Endothelial cell of umbilical vein (primary cell): ENCODE measurements around the gene GRID2IP. TPM values are rescaled to one million over a fixed set of nuclear protein-coding genes. Genes with fewer than 3 reads are reported as not detected.

Experiments
- BruUV-seq: library from RNA; stranded (reverse); fragments of 400-500 nt; replicated peaks from 2 replicates; lab custom pipeline; 2021; lab: Mats Ljungman, UMichigan
- CTCF ChIA-PET: fragments of 300-600, 350-600 bp; sonication (Branson Sonifier 250); formaldehyde crosslinking; loops from one replicate; lab custom pipeline; 2021; ENCODE audit warnings: antibody characterized with exemption, inconsistent platforms; lab: Charles Lee
- POLR2A ChIA-PET: fragments of 300-600, 350-600 bp; sonication (Branson Sonifier 250); formaldehyde crosslinking; loops from one replicate; lab custom pipeline; 2021; ENCODE audit warnings: antibody characterized with exemption, inconsistent platforms; lab: Charles Lee
- DNase-seq: peaks from one replicate; pipeline ENCODE4 v3.0.0-alpha.2; 2011; ENCODE audit warnings: low read depth, low spot score
- FAIRE-seq: peaks from 2 replicates; lab custom pipeline; 2011; peaks lifted over from hg19 to GRCh38; lab: Jason Lieb, UNC
- H2AFZ ChIP-seq: 2 replicates; pipeline ENCODE4 v1.6.0; 2012; ENCODE audit warnings: low read depth, low read length, control low read depth, inconsistent platforms
- H3K27ac ChIP-seq: 2 replicates; pipeline ENCODE4 v1.5.1; 2011; ENCODE audit warnings: low read depth, mild to moderate bottlenecking, control low read depth, low read length, moderate library complexity; ENCODE audit not compliant: insufficient read depth
- H3K27me3 ChIP-seq, 2 experiments: 2 replicates each; pipeline versions ENCODE4 v1.6.0 to v1.6.1; 2011; ENCODE audit warnings: low read length in 2 of 2, mixed read lengths in 1 of 2; ENCODE audit not compliant: control insufficient read depth in 2 of 2, insufficient read depth in 2 of 2
- H3K36me3 ChIP-seq, 2 experiments: 2 replicates in 1 of 2; 3 replicates in 1 of 2; pipeline ENCODE4 v1.5.1; 2011; ENCODE audit warnings: low read length in 2 of 2, mild to moderate bottlenecking in 1 of 2, moderate library complexity in 1 of 2; ENCODE audit not compliant: control insufficient read depth in 2 of 2, insufficient read depth in 2 of 2; ENCODE audit errors: extremely low read depth in 1 of 2
- H3K4me1 ChIP-seq: 3 replicates; pipeline ENCODE4 v1.5.1; 2011; ENCODE audit warnings: mild to moderate bottlenecking, low read length; ENCODE audit not compliant: control insufficient read depth, insufficient read depth; ENCODE audit errors: extremely low read depth
- H3K4me2 ChIP-seq: 2 replicates; pipeline ENCODE4 v1.6.1; 2011; ENCODE audit warnings: low read length, control low read depth, mixed read lengths; ENCODE audit not compliant: insufficient read depth
- H3K4me3 ChIP-seq, 3 experiments: fragments of 200-600 bp in 1 of 3; sonication (generic), shearing (Covaris generic) in 1 of 3; replicated peaks in 1 of 3; 2 replicates each; pipeline ENCODE4 v1.5.1; 2011 to 2016; ENCODE audit warnings: control low read depth in 3 of 3, low read length in 3 of 3, mild to moderate bottlenecking in 2 of 3, inconsistent platforms in 1 of 3, low read depth in 1 of 3, moderate library complexity in 1 of 3; ENCODE audit not compliant: insufficient read depth in 1 of 3
- H3K79me2 ChIP-seq: 2 replicates; pipeline ENCODE4 v1.6.0; 2012; ENCODE audit warnings: low read length, inconsistent platforms; ENCODE audit not compliant: control insufficient read depth, insufficient read depth
- H3K9ac ChIP-seq: replicated peaks from 2 replicates; pipeline ENCODE3; 2011; ENCODE audit warnings: low read length, control low read depth; ENCODE audit not compliant: insufficient read depth; ENCODE audit errors: extremely low read depth
- H3K9me1 ChIP-seq: replicated peaks from 3 replicates; pipeline ENCODE4 v1.6.0; 2011; ENCODE audit warnings: mild to moderate bottlenecking, low read length; ENCODE audit not compliant: control insufficient read depth, insufficient read depth; ENCODE audit errors: extremely low read depth
- H3K9me3 ChIP-seq: replicated peaks from 2 replicates; pipeline ENCODE4 v1.5.1; 2012; ENCODE audit warnings: low read length, inconsistent platforms; ENCODE audit not compliant: control insufficient read depth, insufficient read depth
- H4K20me1 ChIP-seq: replicated peaks from 2 replicates; pipeline ENCODE3; 2011; ENCODE audit warnings: mild to moderate bottlenecking, low read length; ENCODE audit not compliant: control insufficient read depth, insufficient read depth; ENCODE audit errors: extremely low read depth
- CTCF ChIP-seq, 2 donors: IDR thresholded peaks; 1 replicate in 1 of 2; 2 replicates in 1 of 2; pipeline ENCODE4 v1.5.1; 2011; ENCODE audit warnings: low read length in 2 of 2, mild to moderate bottlenecking in 2 of 2, moderate library complexity in 2 of 2, control low read depth in 1 of 2, inconsistent platforms in 1 of 2, low read depth in 1 of 2; ENCODE audit not compliant: insufficient read depth in 1 of 2; ENCODE audit errors: extremely low read depth in 1 of 2
- EZH2 ChIP-seq: IDR thresholded peaks from 2 replicates; pipeline ENCODE4 v1.6.1; 2012; ENCODE audit warnings: borderline replicate concordance, low read depth, mild to moderate bottlenecking, moderate library complexity, low read length, inconsistent platforms; ENCODE audit not compliant: severe bottlenecking
- FOS ChIP-seq: IDR thresholded peaks from 2 replicates; pipeline ENCODE4 v1.6.1; 2011; ENCODE audit warnings: mild to moderate bottlenecking, low read length, moderate library complexity, borderline replicate concordance; ENCODE audit not compliant: insufficient read depth
- GATA2 ChIP-seq: IDR thresholded peaks from 2 replicates; pipeline ENCODE4 v1.7.0; 2011; ENCODE audit warnings: low read depth, mild to moderate bottlenecking, moderate library complexity, mixed read lengths, low read length; ENCODE audit not compliant: insufficient read length, insufficient read depth
- JUN ChIP-seq: IDR thresholded peaks from 2 replicates; pipeline ENCODE4 v1.6.1; 2011; ENCODE audit warnings: borderline replicate concordance, low read depth; ENCODE audit not compliant: insufficient read length, insufficient read depth
- MAX ChIP-seq: IDR thresholded peaks from 2 replicates; pipeline ENCODE4 v1.6.1; 2011; ENCODE audit not compliant: insufficient read depth, insufficient read length
- MYC ChIP-seq: IDR thresholded peaks from one replicate; pipeline ENCODE4 v1.6.1; 2011; ENCODE audit warnings: mild to moderate bottlenecking, low read depth, low read length
- POLR2A ChIP-seq: IDR thresholded peaks from 2 replicates; pipeline ENCODE4 v1.6.1; 2012; ENCODE audit warnings: low read depth, mild to moderate bottlenecking, control low read depth, low read length
- POLR2AphosphoS5 ChIP-seq: IDR thresholded peaks from 2 replicates; pipeline ENCODE4 v1.6.1; 2012; ENCODE audit warnings: low read depth, mild to moderate bottlenecking, control low read depth, low read length, moderate library complexity; ENCODE audit not compliant: insufficient read depth
- dilution Hi-C: fragments of 300-500 bp; cut with MboI; formaldehyde crosslinking; loops from one replicate; pipeline ENCODE4 v1.15.0; 2019; ENCODE audit warnings: low sequenced_read_pairs; ENCODE audit not compliant: extremely low pct_ligation_motif_present
- intact Hi-C: fragments of 100-400 bp; cut with micrococcal nuclease; formaldehyde crosslinking; loops from one replicate; pipeline ENCODE4 v1.10.0; 2022
- polyA plus RNA-seq, 4 experiments: library from polyadenylated mRNA; depleted of rRNA in 3 of 4; stranded (reverse) in 3 of 4; unstranded in 1 of 4; fragments of >200 nt; gene quantifications; 2 replicates each; pipeline versions ENCODE4 v1.2.1 to v1.2.3, GENCODE V29; 2011 to 2012; ENCODE audit warnings: missing spikeins in 1 of 4
- total RNA-seq: library from RNA; stranded (reverse); gene quantifications from 2 replicates; pipeline ENCODE4 v1.2.3, GENCODE V29; 2021

Gene GRID2IP
- total and polyA plus RNA-seq, 2 donors (not counting 3 experiments of a cell fraction or from before 2014, with no cell fraction given) = not detected

GRCh38 chr7:6526997-6527378, 24.3 kb downstream of the GRID2IP start:
- no peaks in the 10 kb centered on the region for H3K9me3 ChIP-seq
- intact Hi-C loops (no loop called here), dilution Hi-C loops (no loop called here)
- H3K9me1 ChIP-seq = no peaks in the 10 kb centered on the region
- H3K79me2 ChIP-seq = no peaks in the 10 kb centered on the region
- BruUV-seq = no TSS peak
- H3K4me3 ChIP-seq = no peak overlapping the region
- POLR2A ChIA-PET = no interaction called here
- peaks cover 6% of the 10 kb centered on the region for H3K4me1 ChIP-seq
- H2AFZ ChIP-seq = peak overlapping the region; percentile 87
- H3K36me3 ChIP-seq = no peaks in the 10 kb centered on the region
- no peak for DNase-seq
- no peaks in the 10 kb centered on the region for H4K20me1 ChIP-seq
- peaks cover 14 to 22% of the 10 kb centered on the region in 2 experiments for H3K27me3 ChIP-seq
- FAIRE-seq = no peak
- H3K27ac ChIP-seq = no peak overlapping the region
- TF ChIP-seq JUN = no peak
- TF ChIP-seq MYC = no peak
- TF ChIP-seq MAX = no peak
- no peak for TF ChIP-seq FOS
- TF ChIP-seq GATA2 = no peak
- no peak for TF ChIP-seq CTCF (IDR thresholded peaks at IDR 0.05; ENCODE audit: extremely low read depth in 1 of 2, insufficient read depth in 1 of 2, low read depth in 1 of 2, low read length in 2 of 2)
- no peak for TF ChIP-seq POLR2A
- no peak for TF ChIP-seq EZH2
- TF ChIP-seq POLR2AphosphoS5 = no peak
- no peak overlapping the region for H3K9ac ChIP-seq
- H3K4me2 ChIP-seq = peak overlapping the region; percentile 37
- CTCF ChIA-PET = no interaction called here
